SK-N-SH treated with all-trans-retinoic acid at 6 μM for 48 hours (cell line): ENCODE measurements around the gene F2RL2.

Experiments
- ATAC-seq: fragments of 200-7000 bp; cut with Tn5 transposase; 3 replicates; pipeline ENCODE4 v1.9.1; 2020; ENCODE audit warnings: mild to moderate bottlenecking, moderate library complexity
- ARNTL ChIP-seq: fragments of 450-650 bp; formaldehyde crosslinking; IDR thresholded peaks from 2 replicates; pipeline ENCODE4 v1.5.0; 2020; ENCODE audit warnings: low read depth, mild to moderate bottlenecking, moderate library complexity, borderline replicate concordance
- BACH2 ChIP-seq: fragments of 250-450 bp; sonication (Bioruptor Pico); IDR thresholded peaks from 2 replicates; pipeline ENCODE4 v1.9.0; 2021; ENCODE audit warnings: mild to moderate bottlenecking, borderline replicate concordance
- ESRRG ChIP-seq: fragments of 250-450 bp; sonication (Bioruptor Pico); IDR thresholded peaks from 2 replicates; pipeline ENCODE4 v1.6.1; 2021; ENCODE audit warnings: mild to moderate bottlenecking
- GLIS3 ChIP-seq: fragments of 250-450 bp; sonication (Bioruptor Pico); IDR thresholded peaks from 2 replicates; pipeline ENCODE4 v1.5.0; 2020; ENCODE audit warnings: mild to moderate bottlenecking, moderate library complexity
- ISL1 ChIP-seq: fragments of 250-450 bp; sonication (Bioruptor Pico); IDR thresholded peaks from 2 replicates; pipeline ENCODE4 v2.1.2; 2022; ENCODE audit warnings: mild to moderate bottlenecking, moderate library complexity
- OSR1 ChIP-seq: fragments of 250-450 bp; sonication (Bioruptor Pico); IDR thresholded peaks from 2 replicates; pipeline ENCODE4 v1.8.0; 2022; ENCODE audit warnings: moderate library complexity, mild to moderate bottlenecking, inconsistent platforms
- TCF4 ChIP-seq: fragments of 250-450 bp; sonication (Bioruptor Pico); IDR thresholded peaks from 2 replicates; pipeline ENCODE4 v1.8.0; 2021; ENCODE audit warnings: mild to moderate bottlenecking, moderate library complexity, borderline replicate concordance
- ZC3H10 ChIP-seq: fragments of 250-450 bp; sonication (Bioruptor Pico); IDR thresholded peaks from 2 replicates; pipeline ENCODE4 v1.5.1; 2021; ENCODE audit warnings: mild to moderate bottlenecking, moderate library complexity
- ZFP3 ChIP-seq: fragments of 250-450 bp; sonication (Bioruptor Pico); IDR thresholded peaks from 2 replicates; pipeline ENCODE4 v1.5.0; 2020; ENCODE audit warnings: mild to moderate bottlenecking, moderate library complexity
- ZNF565 ChIP-seq: fragments of 450-650 bp; formaldehyde crosslinking; conservative IDR thresholded peaks from 2 replicates; pipeline ENCODE4 v1.5.0; 2020; ENCODE audit warnings: low read depth, mild to moderate bottlenecking, moderate library complexity
- ZNF8 ChIP-seq: fragments of 450-650 bp; formaldehyde crosslinking; IDR thresholded peaks from 2 replicates; pipeline ENCODE4 v1.5.0; 2020; ENCODE audit warnings: mild to moderate bottlenecking, moderate library complexity
- TF ChIP-seq, protein P1 (sequence below): fragments of 250-450 bp; sonication (Bioruptor Pico); IDR thresholded peaks from 2 replicates; pipeline ENCODE4 v1.5.0; 2020; ENCODE audit warnings: mild to moderate bottlenecking, moderate library complexity
- TF ChIP-seq, protein P2 (sequence below): fragments of 250-450 bp; sonication (Bioruptor Pico); IDR thresholded peaks from 2 replicates; pipeline ENCODE4 v1.8.0; 2021; ENCODE audit warnings: low read depth, mild to moderate bottlenecking, moderate library complexity, borderline replicate concordance
- TF ChIP-seq, protein P3 (sequence below): fragments of 250-450 bp; sonication (Bioruptor Pico); IDR thresholded peaks from 2 replicates; pipeline ENCODE4 v1.5.1; 2020; ENCODE audit warnings: low read depth, mild to moderate bottlenecking, moderate library complexity
- TF ChIP-seq, protein P4 (sequence below): fragments of 250-450 bp; sonication (Bioruptor Pico); IDR thresholded peaks from 2 replicates; pipeline ENCODE4 v1.5.1; 2021; ENCODE audit warnings: mild to moderate bottlenecking, moderate library complexity
- TF ChIP-seq, protein P5 (sequence below): fragments of 250-450 bp; sonication (Bioruptor Pico); IDR thresholded peaks from 2 replicates; pipeline ENCODE4 v1.8.0; 2020; ENCODE audit warnings: mild to moderate bottlenecking, moderate library complexity, borderline replicate concordance

F2RL2 gene

DNA sequence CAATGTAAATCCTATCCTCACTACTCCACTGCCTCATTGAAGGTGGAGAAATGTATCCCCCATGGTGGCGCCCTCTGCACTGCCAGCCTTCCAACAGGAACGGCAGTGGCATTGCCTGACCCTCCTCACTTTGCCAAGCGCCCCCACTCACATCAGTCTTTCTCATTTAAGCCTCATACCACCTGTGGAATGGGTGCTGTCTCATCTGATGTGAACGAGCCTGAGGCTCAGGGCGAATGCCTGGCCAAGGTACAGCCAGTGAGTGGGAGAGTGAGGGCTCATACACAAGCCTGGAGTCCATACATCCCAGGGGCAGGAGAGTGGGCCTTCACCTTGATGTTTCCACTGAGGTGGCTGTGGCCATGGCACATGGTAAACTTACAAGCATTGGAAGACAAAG, 10.3 kb downstream of the F2RL2 start (continued):
- TF ChIP-seq, protein P1, sequence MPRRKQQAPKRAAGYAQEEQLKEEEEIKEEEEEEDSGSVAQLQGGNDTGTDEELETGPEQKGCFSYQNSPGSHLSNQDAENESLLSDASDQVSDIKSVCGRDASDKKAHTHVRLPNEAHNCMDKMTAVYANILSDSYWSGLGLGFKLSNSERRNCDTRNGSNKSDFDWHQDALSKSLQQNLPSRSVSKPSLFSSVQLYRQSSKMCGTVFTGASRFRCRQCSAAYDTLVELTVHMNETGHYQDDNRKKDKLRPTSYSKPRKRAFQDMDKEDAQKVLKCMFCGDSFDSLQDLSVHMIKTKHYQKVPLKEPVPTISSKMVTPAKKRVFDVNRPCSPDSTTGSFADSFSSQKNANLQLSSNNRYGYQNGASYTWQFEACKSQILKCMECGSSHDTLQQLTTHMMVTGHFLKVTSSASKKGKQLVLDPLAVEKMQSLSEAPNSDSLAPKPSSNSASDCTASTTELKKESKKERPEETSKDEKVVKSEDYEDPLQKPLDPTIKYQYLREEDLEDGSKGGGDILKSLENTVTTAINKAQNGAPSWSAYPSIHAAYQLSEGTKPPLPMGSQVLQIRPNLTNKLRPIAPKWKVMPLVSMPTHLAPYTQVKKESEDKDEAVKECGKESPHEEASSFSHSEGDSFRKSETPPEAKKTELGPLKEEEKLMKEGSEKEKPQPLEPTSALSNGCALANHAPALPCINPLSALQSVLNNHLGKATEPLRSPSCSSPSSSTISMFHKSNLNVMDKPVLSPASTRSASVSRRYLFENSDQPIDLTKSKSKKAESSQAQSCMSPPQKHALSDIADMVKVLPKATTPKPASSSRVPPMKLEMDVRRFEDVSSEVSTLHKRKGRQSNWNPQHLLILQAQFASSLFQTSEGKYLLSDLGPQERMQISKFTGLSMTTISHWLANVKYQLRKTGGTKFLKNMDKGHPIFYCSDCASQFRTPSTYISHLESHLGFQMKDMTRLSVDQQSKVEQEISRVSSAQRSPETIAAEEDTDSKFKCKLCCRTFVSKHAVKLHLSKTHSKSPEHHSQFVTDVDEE (CRISPR knock-in tag): no peak
- no peak for TF ChIP-seq BACH2 (CRISPR knock-in tag)
- TF ChIP-seq, protein P2, sequence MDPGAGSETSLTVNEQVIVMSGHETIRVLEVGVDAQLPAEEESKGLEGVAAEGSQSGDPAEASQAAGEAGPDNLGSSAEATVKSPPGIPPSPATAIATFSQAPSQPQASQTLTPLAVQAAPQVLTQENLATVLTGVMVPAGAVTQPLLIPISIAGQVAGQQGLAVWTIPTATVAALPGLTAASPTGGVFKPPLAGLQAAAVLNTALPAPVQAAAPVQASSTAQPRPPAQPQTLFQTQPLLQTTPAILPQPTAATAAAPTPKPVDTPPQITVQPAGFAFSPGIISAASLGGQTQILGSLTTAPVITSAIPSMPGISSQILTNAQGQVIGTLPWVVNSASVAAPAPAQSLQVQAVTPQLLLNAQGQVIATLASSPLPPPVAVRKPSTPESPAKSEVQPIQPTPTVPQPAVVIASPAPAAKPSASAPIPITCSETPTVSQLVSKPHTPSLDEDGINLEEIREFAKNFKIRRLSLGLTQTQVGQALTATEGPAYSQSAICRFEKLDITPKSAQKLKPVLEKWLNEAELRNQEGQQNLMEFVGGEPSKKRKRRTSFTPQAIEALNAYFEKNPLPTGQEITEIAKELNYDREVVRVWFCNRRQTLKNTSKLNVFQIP (CRISPR knock-in tag): no peak

DNA sequence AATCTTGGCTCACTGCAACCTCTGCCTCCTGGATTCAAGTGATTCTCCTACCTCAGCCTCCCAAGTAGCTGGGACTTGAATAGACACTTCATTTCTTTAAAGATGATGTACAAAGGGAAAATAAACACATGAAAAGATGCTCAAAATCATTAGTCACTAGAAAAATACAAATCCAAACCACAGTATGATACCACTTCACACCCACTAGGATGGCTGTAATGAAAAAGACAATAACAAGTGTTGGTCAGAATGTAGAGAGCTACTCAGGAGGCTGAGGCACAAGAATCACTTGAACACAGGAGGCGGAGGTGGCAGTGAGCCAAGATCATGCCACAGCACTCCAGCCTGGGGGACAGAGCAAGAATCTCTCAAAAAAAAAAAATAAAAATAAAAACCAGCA, 13.0 kb downstream of the F2RL2 start:
- TF ChIP-seq GLIS3 (CRISPR knock-in tag) (no peak), ZC3H10 (CRISPR knock-in tag) (no peak), ISL1 (CRISPR knock-in tag) (no peak), TCF4 (CRISPR knock-in tag) (no peak), ZNF565 (CRISPR knock-in tag) (no peak), ARNTL (CRISPR knock-in tag) (no peak), ZNF8 (CRISPR knock-in tag) (no peak), OSR1 (no peak)
- TF ChIP-seq, protein P1 (CRISPR knock-in tag): no peak
- TF ChIP-seq, protein P3, sequence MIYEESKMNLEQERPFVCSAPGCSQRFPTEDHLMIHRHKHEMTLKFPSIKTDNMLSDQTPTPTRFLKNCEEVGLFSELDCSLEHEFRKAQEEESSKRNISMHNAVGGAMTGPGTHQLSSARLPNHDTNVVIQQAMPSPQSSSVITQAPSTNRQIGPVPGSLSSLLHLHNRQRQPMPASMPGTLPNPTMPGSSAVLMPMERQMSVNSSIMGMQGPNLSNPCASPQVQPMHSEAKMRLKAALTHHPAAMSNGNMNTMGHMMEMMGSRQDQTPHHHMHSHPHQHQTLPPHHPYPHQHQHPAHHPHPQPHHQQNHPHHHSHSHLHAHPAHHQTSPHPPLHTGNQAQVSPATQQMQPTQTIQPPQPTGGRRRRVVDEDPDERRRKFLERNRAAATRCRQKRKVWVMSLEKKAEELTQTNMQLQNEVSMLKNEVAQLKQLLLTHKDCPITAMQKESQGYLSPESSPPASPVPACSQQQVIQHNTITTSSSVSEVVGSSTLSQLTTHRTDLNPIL (CRISPR knock-in tag): no peak
- TF ChIP-seq, protein P4, sequence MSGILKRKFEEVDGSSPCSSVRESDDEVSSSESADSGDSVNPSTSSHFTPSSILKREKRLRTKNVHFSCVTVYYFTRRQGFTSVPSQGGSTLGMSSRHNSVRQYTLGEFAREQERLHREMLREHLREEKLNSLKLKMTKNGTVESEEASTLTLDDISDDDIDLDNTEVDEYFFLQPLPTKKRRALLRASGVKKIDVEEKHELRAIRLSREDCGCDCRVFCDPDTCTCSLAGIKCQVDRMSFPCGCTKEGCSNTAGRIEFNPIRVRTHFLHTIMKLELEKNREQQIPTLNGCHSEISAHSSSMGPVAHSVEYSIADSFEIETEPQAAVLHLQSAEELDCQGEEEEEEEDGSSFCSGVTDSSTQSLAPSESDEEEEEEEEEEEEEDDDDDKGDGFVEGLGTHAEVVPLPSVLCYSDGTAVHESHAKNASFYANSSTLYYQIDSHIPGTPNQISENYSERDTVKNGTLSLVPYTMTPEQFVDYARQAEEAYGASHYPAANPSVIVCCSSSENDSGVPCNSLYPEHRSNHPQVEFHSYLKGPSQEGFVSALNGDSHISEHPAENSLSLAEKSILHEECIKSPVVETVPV (CRISPR knock-in tag): no peak
- ATAC-seq: no peak

DNA sequence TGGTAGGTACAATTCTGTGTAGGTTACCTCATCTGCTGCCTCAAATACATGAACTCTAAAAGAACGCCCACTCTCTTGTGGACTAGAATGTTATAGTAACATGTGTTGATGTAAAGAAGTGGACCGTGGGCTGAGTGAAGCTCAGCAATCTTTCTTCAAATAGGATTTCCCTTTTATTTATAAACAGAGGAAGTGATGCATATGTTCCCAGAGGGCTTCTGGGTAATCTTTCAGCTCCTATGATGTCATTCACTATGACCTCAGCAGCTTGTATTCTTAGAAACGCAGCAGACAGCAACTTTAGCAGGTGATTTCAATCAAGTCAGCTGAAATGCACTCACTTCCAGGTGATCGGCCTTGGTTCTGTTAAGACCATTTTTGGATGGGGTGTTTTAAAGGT, 14.4 kb downstream of the F2RL2 start:
- TF ChIP-seq, protein P2 (CRISPR knock-in tag): no peak
- no peak for TF ChIP-seq ESRRG (CRISPR knock-in tag)
- ATAC-seq: peak; percentile 21; the same call in 1 of the 3 replicates

DNA sequence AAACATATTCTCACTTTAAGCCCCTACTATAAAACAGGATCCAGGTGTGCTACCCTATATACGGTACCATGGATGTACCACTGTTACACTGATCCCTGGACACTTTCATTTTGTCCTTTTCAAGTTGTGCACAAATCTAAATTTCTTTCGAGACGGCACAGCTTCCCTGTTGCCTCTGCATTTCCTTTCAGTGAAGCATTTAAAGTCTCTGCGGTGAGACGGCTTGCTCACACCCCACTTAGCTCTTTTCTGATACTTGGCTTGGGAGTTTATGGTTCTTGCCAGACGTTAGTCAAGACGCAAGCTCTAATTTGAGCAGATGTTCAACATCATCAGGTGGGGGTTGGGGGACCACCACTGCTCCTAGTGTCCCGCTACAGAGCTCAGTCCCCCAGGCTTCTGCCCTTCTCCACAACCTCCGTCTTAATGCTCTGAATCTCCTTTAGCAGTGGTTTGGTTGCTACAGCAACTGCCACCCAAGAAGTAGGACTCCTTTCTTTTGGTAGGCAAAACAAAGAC, 15.8 kb downstream of the F2RL2 start:
- no peak; the same call in 2 of the 3 replicates for ATAC-seq
- TF ChIP-seq GLIS3 (CRISPR knock-in tag) (no peak), TCF4 (CRISPR knock-in tag) (no peak), ZFP3 (no peak)
- TF ChIP-seq, protein P1 (CRISPR knock-in tag): no peak
- TF ChIP-seq, protein P5, sequence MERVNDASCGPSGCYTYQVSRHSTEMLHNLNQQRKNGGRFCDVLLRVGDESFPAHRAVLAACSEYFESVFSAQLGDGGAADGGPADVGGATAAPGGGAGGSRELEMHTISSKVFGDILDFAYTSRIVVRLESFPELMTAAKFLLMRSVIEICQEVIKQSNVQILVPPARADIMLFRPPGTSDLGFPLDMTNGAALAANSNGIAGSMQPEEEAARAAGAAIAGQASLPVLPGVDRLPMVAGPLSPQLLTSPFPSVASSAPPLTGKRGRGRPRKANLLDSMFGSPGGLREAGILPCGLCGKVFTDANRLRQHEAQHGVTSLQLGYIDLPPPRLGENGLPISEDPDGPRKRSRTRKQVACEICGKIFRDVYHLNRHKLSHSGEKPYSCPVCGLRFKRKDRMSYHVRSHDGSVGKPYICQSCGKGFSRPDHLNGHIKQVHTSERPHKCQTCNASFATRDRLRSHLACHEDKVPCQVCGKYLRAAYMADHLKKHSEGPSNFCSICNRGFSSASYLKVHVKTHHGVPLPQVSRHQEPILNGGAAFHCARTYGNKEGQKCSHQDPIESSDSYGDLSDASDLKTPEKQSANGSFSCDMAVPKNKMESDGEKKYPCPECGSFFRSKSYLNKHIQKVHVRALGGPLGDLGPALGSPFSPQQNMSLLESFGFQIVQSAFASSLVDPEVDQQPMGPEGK (CRISPR knock-in tag): no peak
